NCI-H2196 treated with DMSO at 0.1 percent for 48 hours (cell line): Measurements from ENCODE around the gene GPSM1.

Source experiments
- DNase-seq: peaks from one replicate; lab custom pipeline; 2025; ENCODE audit not compliant: unreplicated experiment; lab: John Stamatoyannopoulos, UW

Gene GPSM1

GRCh38 chr9:136358888-136359287 is 31.5 kb downstream of the GPSM1 start:
- DNase-seq, result no peak

GRCh38 chr9:136359774-136360718 is 32.7 kb downstream of the GPSM1 start:
- DNase-seq, result no peak

GRCh38 chr9:136361047-136361753 is 33.9 kb downstream of the GPSM1 start:
- DNase-seq, result no peak

- DNase-seq, result no peak
Observed at GRCh38 chr9:136361754-136362449, 34.6 kb downstream of the GPSM1 start.

- DNase-seq, result no peak
Observed at GRCh38 chr9:136362450-136362784, 35.1 kb downstream of the GPSM1 start.

- DNase-seq, result peak; percentile 81
Observed at GRCh38 chr9:136363106-136363948, 36.0 kb downstream of the GPSM1 start, which contains the start of gene DNLZ. TSS of gene DNLZ (minus strand) at chr9:136363744. CDS start at chr9:136363714, 30 bp downstream.

- no peak for DNase-seq
Observed at GRCh38 chr9:136363949-136364748, 36.8 kb downstream of the GPSM1 start.

GRCh38 chr9:136364942-136365774 is 37.8 kb downstream of the GPSM1 start:
- DNase-seq, result no peak

- DNase-seq, result no peak
Observed at GRCh38 chr9:136365775-136366222, 38.5 kb downstream of the GPSM1 start.

- no peak for DNase-seq
Observed at GRCh38 chr9:136366826-136367225, 39.5 kb downstream of the GPSM1 start.

- DNase-seq, result no peak
Observed at GRCh38 chr9:136367296-136368145, 40.2 kb downstream of the GPSM1 start.

- no peak for DNase-seq
Observed at GRCh38 chr9:136368190-136368589, 40.9 kb downstream of the GPSM1 start.

- DNase-seq, result no peak
Observed at GRCh38 chr9:136370037-136370436, 42.7 kb downstream of the GPSM1 start.

- DNase-seq, result no peak
Observed at GRCh38 chr9:136370687-136371532, 43.6 kb downstream of the GPSM1 start.

GRCh38 chr9:136371533-136371880 is 44.2 kb downstream of the GPSM1 start:
- no peak for DNase-seq

- no peak for DNase-seq
Observed at GRCh38 chr9:136372006-136372405, 44.7 kb downstream of the GPSM1 start.
